Panc1 (cell line): Measurements from ENCODE around the gene GRIP1. TPM values are rescaled to one million over a fixed set of nuclear protein-coding genes. Genes with fewer than 3 reads are reported as not detected.

Experiments
- ATAC-seq: fragments of 200-7000 bp; cut with Tn5 transposase; 2 replicates; pipeline ENCODE4 v1.9.1; 2020; ENCODE audit warnings: mild to moderate bottlenecking, moderate library complexity
- BruUV-seq: library from RNA; stranded (reverse); fragments of 400-500 nt; replicated peaks from 2 replicates; lab custom pipeline; 2021; lab: Mats Ljungman, UMichigan
- CTCF ChIA-PET: fragments of 300-600 bp; sonication (Branson Sonifier 250); formaldehyde crosslinking; loops from one replicate; lab custom pipeline; 2022; ENCODE audit warnings: antibody characterized with exemption; lab: Charles Lee
- POLR2A ChIA-PET: fragments of 300-600 bp; sonication (Branson Sonifier 250); formaldehyde crosslinking; loops from one replicate; lab custom pipeline; 2022; ENCODE audit warnings: antibody characterized with exemption; lab: Charles Lee
- DNase-seq: peaks from one replicate; pipeline ENCODE4 v3.0.0-alpha.2; 2010; ENCODE audit warnings: low read depth, low spot score
- H3K27ac ChIP-seq: 2 replicates; pipeline ENCODE4 v1.5.1; 2011; ENCODE audit warnings: mild to moderate bottlenecking, low read length, inconsistent platforms
- H3K27me3 ChIP-seq: fragments of 200-500 bp; sonication (Bioruptor generic); 2 replicates; pipeline ENCODE4 v1.6.0; 2014; ENCODE audit warnings: low read length, inconsistent platforms; ENCODE audit not compliant: control insufficient read depth, insufficient read depth
- H3K36me3 ChIP-seq: fragments of 200-500 bp; sonication (Bioruptor generic); 2 replicates; pipeline ENCODE4 v1.5.1; 2014; ENCODE audit warnings: inconsistent platforms, mild to moderate bottlenecking, low read length, moderate library complexity; ENCODE audit not compliant: control insufficient read depth, insufficient read depth
- H3K4me1 ChIP-seq: 2 replicates; pipeline ENCODE4 v1.5.1; 2011; ENCODE audit warnings: inconsistent platforms, mild to moderate bottlenecking, low read length, moderate library complexity; ENCODE audit not compliant: control insufficient read depth, insufficient read depth
- H3K4me3 ChIP-seq, 2 experiments: 2 replicates each; pipeline ENCODE4 v1.5.1; 2011 to 2012; ENCODE audit warnings: low read depth in 2 of 2, low read length in 2 of 2, mild to moderate bottlenecking in 2 of 2, inconsistent platforms in 1 of 2, moderate library complexity in 1 of 2
- H3K9me3 ChIP-seq: fragments of 200-500 bp; sonication (Bioruptor generic); 2 replicates; pipeline ENCODE4 v1.5.1; 2014; ENCODE audit warnings: low read depth, mild to moderate bottlenecking, inconsistent platforms, low read length, moderate library complexity; ENCODE audit not compliant: control insufficient read depth, insufficient read depth
- CTCF ChIP-seq: fragments of 450-650 bp; IDR thresholded peaks from 2 replicates; pipeline ENCODE4 v1.5.1; 2017; ENCODE audit warnings: mild to moderate bottlenecking
- POLR2AphosphoS5 ChIP-seq: IDR thresholded peaks from 2 replicates; pipeline ENCODE4 v1.6.1; 2012; ENCODE audit warnings: mild to moderate bottlenecking, low read depth, low read length, moderate library complexity
- REST ChIP-seq, 2 experiments: IDR thresholded peaks; 2 replicates each; pipeline ENCODE4 v1.6.1; 2011 to 2012; ENCODE audit warnings: low read depth in 2 of 2, control low read depth in 1 of 2, low read length in 1 of 2, mild to moderate bottlenecking in 1 of 2, moderate library complexity in 1 of 2; ENCODE audit not compliant: insufficient read depth in 1 of 2
- SIN3A ChIP-seq: IDR thresholded peaks from 2 replicates; pipeline ENCODE4 v1.6.1; 2012; ENCODE audit warnings: low read depth, mild to moderate bottlenecking, low read length, moderate library complexity, borderline replicate concordance; ENCODE audit not compliant: insufficient read depth
- TCF7L2 ChIP-seq: IDR thresholded peaks from 2 replicates; pipeline ENCODE4 v1.6.1; 2011; ENCODE audit warnings: mild to moderate bottlenecking, low read depth, low read length, inconsistent platforms
- in situ Hi-C: cut with HindIII; loops from 2 replicates; pipeline ENCODE4 v1.10.0; 2016; ENCODE audit warnings: low sequenced_read_pairs, low pct_unique_long_range_greater_than_20kb
- intact Hi-C: fragments of 100-400 bp; cut with micrococcal nuclease; formaldehyde crosslinking; loops from one replicate; pipeline ENCODE4 v1.10.0; 2022; ENCODE audit not compliant: unreplicated experiment
- total RNA-seq: library from RNA; stranded (reverse); gene quantifications from one replicate; pipeline ENCODE4 v1.2.1, GENCODE V29; 2021; ENCODE audit not compliant: unreplicated experiment

Gene GRIP1
- total RNA-seq, 1 experiment from 2014 or later = 9.2 TPM

GRCh38 chr12:66587912-66588311, 91.0 kb downstream of the GRIP1 start:
- ChIA-PET CTCF (no interaction called here), POLR2A (no interaction called here)
- H3K27me3 ChIP-seq = no peaks in the 10 kb centered on the region
- ATAC-seq (no peak), DNase-seq (no peak)
- no TSS peak for BruUV-seq
- no peak overlapping the region for H3K4me3 ChIP-seq
- H3K9me3 ChIP-seq = no peaks in the 10 kb centered on the region
- H3K36me3 ChIP-seq = no peaks in the 10 kb centered on the region
- no peaks in the 10 kb centered on the region for H3K4me1 ChIP-seq
- in situ Hi-C loops (no loop called here), intact Hi-C loops (no loop called here)
- TF ChIP-seq SIN3A (no peak), CTCF (no peak), TCF7L2 (no peak), REST (IDR thresholded peaks at IDR 0.05; ENCODE audit: insufficient read depth in 1 of 2, low read depth in 2 of 2, low read length in 1 of 2) (no peak), POLR2AphosphoS5 (no peak)
- no peak overlapping the region for H3K27ac ChIP-seq

- Histone ChIP-seq H3K27ac (no peak overlapping the region), H3K27me3 (no peaks in the 10 kb centered on the region), H3K9me3 (no peaks in the 10 kb centered on the region), H3K4me1 (no peaks in the 10 kb centered on the region), H3K4me3 (no peak overlapping the region), H3K36me3 (no peaks in the 10 kb centered on the region)
- no peak for DNase-seq
- ChIA-PET POLR2A (no interaction called here), CTCF (no interaction called here)
- TF ChIP-seq REST (IDR thresholded peaks at IDR 0.05; ENCODE audit: insufficient read depth in 1 of 2, low read depth in 2 of 2, low read length in 1 of 2) = no peak
- TF ChIP-seq SIN3A = no peak
- no peak for TF ChIP-seq CTCF
- no peak for TF ChIP-seq TCF7L2
- no peak for TF ChIP-seq POLR2AphosphoS5
- no TSS peak for BruUV-seq
- no peak for ATAC-seq
- in situ Hi-C loops = no loop called here
- intact Hi-C loops = no loop called here
Observed at GRCh38 chr12:66584673-66585072, 94.2 kb downstream of the GRIP1 start.
